Smooth muscle cell (in vitro differentiated cells): ENCODE data around the gene EXD3. TPM values are rescaled to one million over a fixed set of nuclear protein-coding genes. Genes with fewer than 3 reads are reported as not detected.

Experiments
- DNase-seq: peaks from one replicate; lab custom pipeline; 2025; ENCODE audit not compliant: unreplicated experiment; lab: John Stamatoyannopoulos, UW
- H2AFZ ChIP-seq: fragments of 200-600 bp; sonication (generic); 2 replicates; pipeline ENCODE4 v1.6.0; 2016; ENCODE audit warnings: antibody characterized with exemption, low read depth, mild to moderate bottlenecking
- H3F3A ChIP-seq: fragments of 200-600 bp; sonication (generic); 2 replicates; pipeline ENCODE4 v1.6.0; 2017; ENCODE audit warnings: antibody characterized with exemption, low read depth
- H3K27ac ChIP-seq: fragments of 200-600 bp; sonication (generic); 2 replicates; pipeline ENCODE4 v1.5.1; 2016; ENCODE audit warnings: low read depth, mild to moderate bottlenecking
- H3K27me3 ChIP-seq: fragments of 200-600 bp; sonication (generic); 2 replicates; pipeline ENCODE4 v1.6.1; 2016; ENCODE audit warnings: low read depth, mild to moderate bottlenecking
- H3K36me3 ChIP-seq: fragments of 200-600 bp; sonication (generic); 2 replicates; pipeline ENCODE4 v1.5.1; 2016; ENCODE audit warnings: low read depth
- H3K4me1 ChIP-seq: fragments of 200-600 bp; sonication (generic); 2 replicates; pipeline ENCODE4 v1.5.1; 2016; ENCODE audit warnings: low read depth
- H3K4me2 ChIP-seq: fragments of 200-600 bp; sonication (generic); 2 replicates; pipeline ENCODE4 v1.6.0; 2016; ENCODE audit warnings: mild to moderate bottlenecking
- H3K4me3 ChIP-seq: fragments of 200-600 bp; sonication (generic); 2 replicates; pipeline ENCODE4 v1.5.1; 2016; ENCODE audit warnings: mild to moderate bottlenecking
- H3K79me2 ChIP-seq: fragments of 200-600 bp; sonication (generic); 2 replicates; pipeline ENCODE4 v1.6.0; 2016; ENCODE audit warnings: low read depth, mild to moderate bottlenecking
- H3K9ac ChIP-seq: fragments of 200-600 bp; sonication (generic); 2 replicates; pipeline ENCODE4 v1.6.0; 2016; ENCODE audit warnings: low read depth
- H3K9me3 ChIP-seq: fragments of 200-600 bp; sonication (generic); replicated peaks from 2 replicates; pipeline ENCODE4 v1.5.1; 2016; ENCODE audit warnings: low read depth
- H4K20me1 ChIP-seq: fragments of 200-600 bp; sonication (generic); 2 replicates; pipeline ENCODE4 v1.6.0; 2016; ENCODE audit warnings: low read depth
- WGBS: methylation state at CpG from one replicate; pipeline ENCODE4 v1.1.7; 2016; ENCODE audit warnings: low lambda C conversion rate; 5-methylcytosine and 5-hydroxymethylcytosine counted together
- polyA plus RNA-seq: library from polyadenylated mRNA; unstranded; fragments of >200 nt; fragmentation: Nextera tagmentation; extraction: Ambion mirVana; gene quantifications from 2 replicates; pipeline ENCODE4 v1.2.1, GENCODE V29; 2016
- total RNA-seq: library from RNA; depleted of rRNA; stranded (reverse); fragments of >200 nt; gene quantifications from 2 replicates; pipeline ENCODE4 v1.2.3, GENCODE V29; 2014
- TF ChIP-seq, protein P1 (sequence below): fragments of 200-600 bp; sonication (generic); IDR thresholded peaks from 2 replicates; pipeline ENCODE4 v1.5.1; 2017; ENCODE audit warnings: borderline replicate concordance, mild to moderate bottlenecking, antibody characterized with exemption; ENCODE audit not compliant: insufficient read depth, poor library complexity, severe bottlenecking

EXD3 gene
- total and polyA plus RNA-seq, 2 experiments from 2014 or later = 3.1 to 15.7 TPM

DNA sequence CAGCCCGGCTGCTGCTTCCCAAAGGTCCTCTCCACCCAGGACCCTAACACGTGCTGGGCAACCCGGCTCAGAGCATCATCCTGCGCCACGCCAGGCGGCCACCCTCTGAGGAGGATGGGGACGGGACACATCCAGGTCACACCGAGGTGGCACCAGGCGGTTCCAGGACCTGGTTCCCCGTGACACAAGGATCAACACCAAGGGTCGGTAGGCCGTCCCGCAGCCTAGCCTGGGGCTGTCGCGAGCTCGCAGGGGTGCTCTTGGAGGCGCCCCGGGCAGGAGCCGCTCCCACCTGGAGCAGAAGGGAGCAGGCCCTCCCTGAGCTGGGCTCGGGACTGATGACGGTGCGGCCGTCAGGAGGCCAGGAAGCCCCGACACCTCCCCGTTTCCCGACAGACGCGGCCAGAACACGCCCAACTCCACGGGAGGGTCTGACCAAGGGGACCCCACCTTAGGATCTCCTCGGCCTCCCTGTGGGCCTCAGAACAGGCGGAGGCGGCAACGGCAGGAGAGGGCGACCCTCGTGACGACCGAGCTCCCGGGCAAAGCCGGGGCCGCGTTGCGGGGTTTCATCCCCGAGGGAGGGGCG is 6.3 kb downstream of the EXD3 start:
- H2AFZ ChIP-seq = no peak overlapping the region
- no peaks in the 10 kb centered on the region for H3F3A ChIP-seq
- H3K9ac ChIP-seq = no peak overlapping the region
- no peaks in the 10 kb centered on the region for H3K36me3 ChIP-seq
- peaks cover 17% of the 10 kb centered on the region for H3K79me2 ChIP-seq
- H4K20me1 ChIP-seq = peaks cover 23% of the 10 kb centered on the region
- H3K9me3 ChIP-seq = no peaks in the 10 kb centered on the region
- H3K27ac ChIP-seq = no peak overlapping the region
- 99% methylated on average over 33 of the region's 45 CpGs for WGBS
- TF ChIP-seq, protein P1, sequence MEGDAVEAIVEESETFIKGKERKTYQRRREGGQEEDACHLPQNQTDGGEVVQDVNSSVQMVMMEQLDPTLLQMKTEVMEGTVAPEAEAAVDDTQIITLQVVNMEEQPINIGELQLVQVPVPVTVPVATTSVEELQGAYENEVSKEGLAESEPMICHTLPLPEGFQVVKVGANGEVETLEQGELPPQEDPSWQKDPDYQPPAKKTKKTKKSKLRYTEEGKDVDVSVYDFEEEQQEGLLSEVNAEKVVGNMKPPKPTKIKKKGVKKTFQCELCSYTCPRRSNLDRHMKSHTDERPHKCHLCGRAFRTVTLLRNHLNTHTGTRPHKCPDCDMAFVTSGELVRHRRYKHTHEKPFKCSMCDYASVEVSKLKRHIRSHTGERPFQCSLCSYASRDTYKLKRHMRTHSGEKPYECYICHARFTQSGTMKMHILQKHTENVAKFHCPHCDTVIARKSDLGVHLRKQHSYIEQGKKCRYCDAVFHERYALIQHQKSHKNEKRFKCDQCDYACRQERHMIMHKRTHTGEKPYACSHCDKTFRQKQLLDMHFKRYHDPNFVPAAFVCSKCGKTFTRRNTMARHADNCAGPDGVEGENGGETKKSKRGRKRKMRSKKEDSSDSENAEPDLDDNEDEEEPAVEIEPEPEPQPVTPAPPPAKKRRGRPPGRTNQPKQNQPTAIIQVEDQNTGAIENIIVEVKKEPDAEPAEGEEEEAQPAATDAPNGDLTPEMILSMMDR = no peak
- H3K27me3 ChIP-seq = no peaks in the 10 kb centered on the region
- H3K4me1 ChIP-seq = peaks cover under 1% of the 10 kb centered on the region
- H3K4me2 ChIP-seq = no peak overlapping the region
- DNase-seq = no peak
- H3K4me3 ChIP-seq = no peak overlapping the region

GRCh38 chr9:137416006-137416562 is 6.9 kb downstream of the EXD3 start:
- H3K36me3 ChIP-seq = no peaks in the 10 kb centered on the region
- H3K9me3 ChIP-seq = no peaks in the 10 kb centered on the region
- no peak overlapping the region for H2AFZ ChIP-seq
- 96% methylated on average over 22 of the region's 23 CpGs for WGBS
- H3K79me2 ChIP-seq = peaks cover 11% of the 10 kb centered on the region
- H3K4me1 ChIP-seq = no peaks in the 10 kb centered on the region
- DNase-seq = no peak
- no peak overlapping the region for H3K4me2 ChIP-seq
- H3F3A ChIP-seq = no peaks in the 10 kb centered on the region
- H3K27ac ChIP-seq = no peak overlapping the region
- H3K4me3 ChIP-seq = no peak overlapping the region
- TF ChIP-seq, protein P1 = no peak
- no peak overlapping the region for H3K9ac ChIP-seq
- H3K27me3 ChIP-seq = no peaks in the 10 kb centered on the region
- peaks cover 26% of the 10 kb centered on the region for H4K20me1 ChIP-seq

DNA sequence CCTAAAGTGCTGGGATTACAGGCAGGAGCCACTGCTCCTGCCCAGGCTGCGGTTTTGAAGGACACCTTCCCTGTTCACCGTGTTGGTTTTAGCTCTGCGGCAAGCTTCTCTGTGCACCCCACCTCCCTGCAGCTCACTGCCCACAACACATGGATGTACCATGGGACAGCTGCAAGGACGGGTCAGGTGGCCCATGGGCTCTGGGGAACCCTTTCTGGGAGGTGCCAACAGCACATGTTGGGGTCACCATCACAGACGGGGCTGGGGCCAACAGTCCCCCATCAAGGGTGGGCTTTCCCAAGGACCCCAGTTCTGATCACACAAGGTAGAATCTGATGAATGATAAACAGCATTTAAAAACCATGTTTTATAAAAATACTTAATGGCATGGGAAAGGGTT is 7.5 kb downstream of the EXD3 start:
- TF ChIP-seq, protein P1 = no peak
- Histone ChIP-seq H3K4me3 (no peak overlapping the region), H2AFZ (no peak overlapping the region), H3K9ac (no peak overlapping the region), H3K27ac (no peak overlapping the region), H3K4me2 (no peak overlapping the region), H3F3A (no peaks in the 10 kb centered on the region), H3K4me1 (no peaks in the 10 kb centered on the region), H3K9me3 (no peaks in the 10 kb centered on the region), H3K79me2 (peaks cover 8% of the 10 kb centered on the region), H4K20me1 (peaks cover 32% of the 10 kb centered on the region), H3K36me3 (no peaks in the 10 kb centered on the region), H3K27me3 (no peaks in the 10 kb centered on the region)
- 96% methylated on average over 5 of the region's 5 CpGs for WGBS
- no peak for DNase-seq

DNA sequence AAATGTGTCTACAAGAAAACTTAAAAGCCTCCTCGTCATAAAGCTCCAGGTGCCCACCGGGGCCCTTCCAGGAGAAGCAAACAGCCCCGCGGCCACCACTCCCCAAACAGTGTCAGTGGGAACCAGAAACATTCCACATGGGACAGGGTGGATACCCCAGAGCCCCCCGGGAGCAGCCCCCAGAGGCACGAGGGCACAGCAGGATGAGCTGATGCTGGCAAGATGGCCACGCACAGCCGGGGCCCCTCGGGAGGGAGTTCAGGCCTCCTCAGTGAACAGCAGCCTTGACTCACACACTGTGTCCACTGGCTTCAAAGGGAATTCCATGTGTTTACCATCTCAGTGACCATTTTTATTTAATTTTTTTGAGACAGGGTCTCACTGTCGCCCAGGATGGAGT is 10.5 kb downstream of the EXD3 start:
- WGBS = 92% methylated on average over 10 of the region's 10 CpGs
- H3K4me2 ChIP-seq = no peak overlapping the region
- no peak overlapping the region for H3K9ac ChIP-seq
- H3F3A ChIP-seq = no peaks in the 10 kb centered on the region
- no peak for DNase-seq
- no peaks in the 10 kb centered on the region for H3K27me3 ChIP-seq
- H3K36me3 ChIP-seq = no peaks in the 10 kb centered on the region
- H3K4me1 ChIP-seq = no peaks in the 10 kb centered on the region
- no peaks in the 10 kb centered on the region for H3K9me3 ChIP-seq
- H3K27ac ChIP-seq = no peak overlapping the region
- H3K79me2 ChIP-seq = no peaks in the 10 kb centered on the region
- H2AFZ ChIP-seq = no peak overlapping the region
- H4K20me1 ChIP-seq = peaks cover 57% of the 10 kb centered on the region
- no peak overlapping the region for H3K4me3 ChIP-seq
- TF ChIP-seq, protein P1 = no peak
